C4-2B (cell line): ENCODE data around the gene FAM131B.
A peak's percentile ranks its signal among the peaks of the same experiment; 100 is the strongest.

Experiments
- H3K27ac ChIP-seq: fragments of 450-650 bp; 2 replicates; pipeline ENCODE4 v1.5.1; 2017
- CTCF ChIP-seq: fragments of 450-650 bp; conservative IDR thresholded peaks from 2 replicates; pipeline ENCODE4 v1.5.1; 2017; ENCODE audit warnings: mild to moderate bottlenecking
- ZFX ChIP-seq: fragments of 450-650 bp; IDR thresholded peaks from 2 replicates; pipeline ENCODE4 v1.6.1; 2017

FAM131B gene

GRCh38 chr7:143321242-143321641, 41.3 kb downstream of the FAM131B start:
- peak overlapping the region; percentile 2; the same call in 1 of the 2 replicates for H3K27ac ChIP-seq
- no peak for TF ChIP-seq ZFX
- TF ChIP-seq CTCF = no peak

GRCh38 chr7:143320620-143321019, 41.9 kb downstream of the FAM131B start:
- peak overlapping the region; percentile 2; the same call in 1 of the 2 replicates for H3K27ac ChIP-seq
- TF ChIP-seq ZFX = no peak
- TF ChIP-seq CTCF = no peak

- TF ChIP-seq CTCF (no peak), ZFX (no peak)
- no peak overlapping the region for H3K27ac ChIP-seq
Measured at GRCh38 chr7:143318661-143319060, 43.9 kb downstream of the FAM131B start.

DNA sequence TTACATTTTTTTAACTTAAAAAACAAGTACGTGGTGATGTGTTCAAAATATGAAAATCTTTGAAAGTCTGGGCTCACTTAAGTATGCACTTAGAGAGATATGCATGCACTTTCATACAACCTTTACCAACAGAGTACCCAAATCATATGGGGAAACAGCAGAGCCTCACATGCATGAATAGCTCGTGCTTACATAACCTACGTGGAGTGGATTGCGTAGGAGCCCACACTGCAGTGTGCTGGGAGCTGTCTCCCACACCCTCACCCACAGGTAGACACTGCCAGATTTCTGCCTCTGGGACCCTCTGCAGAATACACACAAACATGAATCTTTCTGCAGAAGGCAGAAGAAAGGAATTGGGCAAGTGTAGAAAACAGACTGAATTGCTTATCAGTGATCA, 46.0 kb downstream of the FAM131B start:
- TF ChIP-seq CTCF (no peak), ZFX (no peak)
- no peak overlapping the region for H3K27ac ChIP-seq

DNA sequence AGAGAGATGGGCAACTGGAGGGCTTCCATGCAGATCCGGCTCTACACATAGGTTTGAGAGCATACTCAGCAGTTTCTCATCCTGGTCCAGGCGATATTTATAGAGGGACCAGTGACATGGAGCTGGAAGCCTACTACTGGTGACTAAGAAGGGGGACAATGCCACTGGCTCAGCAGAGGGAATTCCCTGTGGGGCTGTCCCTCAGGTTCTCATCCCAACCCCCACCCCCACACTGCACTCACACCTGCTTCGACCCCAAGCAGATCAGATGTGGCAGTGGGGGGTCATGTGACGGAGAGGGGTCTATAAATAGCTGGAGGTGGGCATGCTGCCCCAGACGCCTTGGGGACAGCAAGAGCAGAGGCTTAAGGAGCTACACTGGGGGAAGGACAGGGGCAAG, 46.7 kb downstream of the FAM131B start, which contains the start of gene CLCN1:
Gene CLCN1, plus strand, starts transcription at position 336 of the 400 bp plus-strand sequence. CDS start 102 bp downstream, outside the sequence.
- TF ChIP-seq ZFX (no peak), CTCF (no peak)
- no peak within 1 kb of the TSS for H3K27ac ChIP-seq

GRCh38 chr7:143314127-143314526, 48.4 kb downstream of the FAM131B start:
- no peak overlapping the region for H3K27ac ChIP-seq
- no peak for TF ChIP-seq CTCF
- no peak for TF ChIP-seq ZFX

DNA sequence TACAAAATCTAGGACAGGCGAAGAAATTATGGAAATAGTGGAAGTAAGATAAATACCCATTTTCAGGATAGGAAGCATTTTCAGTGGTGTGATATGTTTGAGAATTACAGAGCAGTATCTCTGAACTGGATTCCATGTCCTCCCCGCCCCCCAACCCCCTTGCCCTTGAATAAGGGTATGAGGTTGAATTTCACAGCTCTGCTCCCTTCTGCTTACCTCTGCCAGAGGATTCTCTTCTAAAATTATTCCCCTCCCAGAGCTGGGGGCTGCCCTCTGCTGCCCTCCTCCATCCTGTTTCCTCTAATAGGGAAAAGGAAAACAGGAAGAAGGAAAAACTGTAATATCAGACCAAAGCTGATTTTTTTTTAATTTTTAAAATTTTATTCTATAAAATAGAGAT, 53.9 kb downstream of the FAM131B start:
- no peak for TF ChIP-seq ZFX
- TF ChIP-seq CTCF = no peak
- no peak overlapping the region for H3K27ac ChIP-seq
